GM19452 (cell line): ENCODE data around the gene DDX47.
"Not testable (repeated sequence)": the region's sequence is repeated elsewhere in the genome, so short reads cannot be mapped to it uniquely, and the experiment has no call there.

ENCODE experiments used
- ATAC-seq: cut with Tn5 transposase; IDR thresholded peaks from one replicate; pipeline ENCODE4 v1.9.1; 2021; ENCODE audit not compliant: unreplicated experiment

Gene DDX47

DNA sequence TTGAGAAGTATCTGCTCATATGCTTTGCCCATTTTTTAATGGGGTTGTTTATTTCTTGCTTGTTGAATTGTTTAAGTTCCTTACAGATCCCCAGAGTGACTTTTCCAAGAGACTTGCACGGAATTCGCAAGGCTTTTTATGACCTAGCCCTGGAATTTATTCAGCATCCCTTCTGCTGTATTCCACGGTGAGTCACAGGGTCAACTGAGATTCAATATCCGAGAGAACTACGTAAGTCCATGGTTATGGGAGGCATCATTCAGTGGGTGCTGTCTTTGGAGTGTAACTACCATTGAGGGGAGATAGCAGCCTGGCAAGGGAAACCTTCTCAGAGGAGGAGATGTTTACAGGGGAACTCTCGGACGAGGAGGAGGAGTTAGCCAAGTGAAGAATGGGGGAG is 57.3 kb downstream of the DDX47 start:
- ATAC-seq = no peak

GRCh38 chr12:12871587-12872138 is 58.5 kb downstream of the DDX47 start:
- no peak for ATAC-seq

DNA sequence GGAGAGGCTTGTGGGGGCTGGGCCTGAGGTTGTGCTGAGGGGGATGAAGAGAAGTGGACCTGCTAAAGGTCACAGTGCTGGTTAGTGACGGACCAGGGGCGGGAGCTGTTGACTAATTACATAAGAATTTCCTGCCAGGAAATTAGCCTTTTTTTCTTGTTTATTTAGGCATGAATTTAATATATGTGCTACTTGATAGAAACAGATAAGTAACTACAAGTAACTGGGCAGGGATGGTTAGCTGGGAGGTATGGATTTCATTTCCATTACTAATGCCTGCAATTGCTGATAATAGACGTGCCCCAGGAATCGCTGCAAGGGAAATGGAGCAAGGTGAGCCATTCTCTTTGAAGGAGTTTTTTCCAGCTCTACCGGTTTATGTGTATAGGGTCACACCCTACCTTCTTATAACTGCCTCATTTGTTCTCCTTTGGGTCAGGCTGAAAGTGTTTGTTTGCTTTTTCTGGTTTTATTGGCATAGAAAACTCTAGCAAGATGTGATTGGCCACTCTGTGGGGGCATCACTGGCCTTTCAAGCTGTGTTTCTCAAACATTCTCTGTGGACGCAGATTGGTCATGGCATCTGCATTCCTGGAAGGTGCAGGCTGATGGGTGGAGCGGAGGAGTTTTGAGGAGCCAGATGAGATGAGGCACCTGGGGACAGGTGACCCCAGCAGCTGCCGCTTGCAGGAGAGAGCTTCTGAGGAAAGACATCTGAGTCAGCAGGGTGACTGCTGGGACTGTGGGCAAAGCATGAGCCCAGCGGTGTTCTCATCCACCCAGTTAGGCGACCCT is 59.2 kb downstream of the DDX47 start:
- ATAC-seq = no peak

- ATAC-seq = no peak
Observed at GRCh38 chr12:12872934-12873275, 59.8 kb downstream of the DDX47 start.

- ATAC-seq = no peak
Observed at GRCh38 chr12:12874029-12874428, 60.9 kb downstream of the DDX47 start.

GRCh38 chr12:12875301-12875700 is 62.2 kb downstream of the DDX47 start:
- not testable (repeated sequence) for ATAC-seq

- no peak for ATAC-seq
Observed at GRCh38 chr12:12877153-12877768, 64.1 kb downstream of the DDX47 start.

DNA sequence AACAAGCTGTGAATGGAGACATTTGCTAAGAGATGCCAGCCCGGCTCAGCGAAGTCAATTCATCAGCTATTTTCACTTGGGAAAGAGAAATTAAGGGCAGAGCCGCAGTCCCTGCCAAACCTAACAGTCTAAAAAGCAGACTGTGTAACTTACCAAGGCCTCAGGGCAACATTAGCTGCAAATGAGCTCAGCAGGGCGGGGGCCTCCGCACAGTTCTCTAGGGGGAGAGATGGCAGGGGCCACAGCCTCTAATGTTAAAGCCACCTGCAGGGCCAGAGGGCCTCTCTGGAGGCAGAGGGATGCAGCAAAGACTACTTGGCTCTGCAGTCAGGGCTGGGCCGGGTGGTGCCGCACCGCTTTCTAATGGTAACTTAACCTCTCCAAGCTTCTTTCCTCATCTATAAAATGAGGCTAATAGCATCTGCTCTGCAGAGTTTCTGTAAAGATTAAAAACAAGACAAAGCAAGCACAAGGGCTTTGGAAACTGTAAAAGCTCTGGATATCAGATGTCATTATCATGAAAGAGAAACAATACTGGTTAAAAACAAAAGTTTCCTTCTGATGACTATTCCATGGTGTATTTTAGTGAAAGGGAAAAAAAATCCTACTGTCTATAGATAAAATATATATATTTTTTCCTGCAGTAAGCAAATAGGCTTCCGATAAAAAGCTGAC is 64.8 kb downstream of the DDX47 start:
- no peak for ATAC-seq
